Fibroblast of lung (primary cell): ENCODE data around the gene CAMTA1.

Source experiments
- EZH2 ChIP-seq: IDR thresholded peaks from 2 replicates; pipeline ENCODE4 v1.5.1; 2012; ENCODE audit warnings: low read length, control low read depth, mild to moderate bottlenecking; ENCODE audit errors: missing control alignments
- TF ChIP-seq, protein P1 (sequence below), 2 donors: IDR thresholded peaks in 1 of 2; conservative IDR thresholded peaks in 1 of 2; 1 replicate in 1 of 2; 2 replicates in 1 of 2; pipeline ENCODE4 v1.5.1; 2011 to 2012; ENCODE audit warnings: low read length in 2 of 2, control low read depth in 1 of 2, inconsistent platforms in 1 of 2, low read depth in 1 of 2, mild to moderate bottlenecking in 1 of 2

DNA sequence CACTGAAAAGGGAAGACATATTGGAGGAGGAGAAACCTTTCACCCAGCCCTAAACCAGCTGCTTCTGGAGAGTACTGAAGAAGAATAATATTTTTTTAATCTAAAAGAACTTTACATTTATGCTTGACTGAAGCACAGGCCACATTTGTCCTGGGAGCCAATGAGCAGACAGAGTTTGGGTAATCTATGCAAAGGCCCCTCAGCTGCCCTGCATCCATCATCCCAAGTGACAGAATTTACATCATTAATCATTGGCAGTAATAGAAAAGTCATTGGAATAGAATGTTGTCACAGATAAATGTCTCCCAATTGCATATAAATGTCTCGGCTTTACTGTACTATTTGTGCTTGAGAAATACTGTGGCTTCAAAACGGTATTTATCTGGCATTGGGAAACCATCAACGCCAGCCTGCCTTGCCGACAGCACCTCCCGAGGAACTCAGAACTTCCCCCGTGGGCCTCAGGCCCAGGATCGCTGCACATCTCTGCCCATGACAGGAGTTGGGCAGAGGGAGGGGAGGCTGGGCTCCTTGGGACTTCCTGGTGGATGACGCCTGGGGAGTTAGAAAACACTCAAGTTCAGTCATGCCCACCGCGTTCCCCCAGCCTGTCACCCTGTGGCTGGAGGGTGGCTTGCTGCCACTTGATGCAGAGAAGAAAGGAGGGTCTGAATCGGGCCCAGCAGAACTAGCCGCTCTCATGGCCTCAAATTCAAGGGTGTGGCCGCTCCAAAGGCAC is 133.1 kb downstream of the CAMTA1 start:
- no peak for TF ChIP-seq EZH2
- TF ChIP-seq, protein P1, sequence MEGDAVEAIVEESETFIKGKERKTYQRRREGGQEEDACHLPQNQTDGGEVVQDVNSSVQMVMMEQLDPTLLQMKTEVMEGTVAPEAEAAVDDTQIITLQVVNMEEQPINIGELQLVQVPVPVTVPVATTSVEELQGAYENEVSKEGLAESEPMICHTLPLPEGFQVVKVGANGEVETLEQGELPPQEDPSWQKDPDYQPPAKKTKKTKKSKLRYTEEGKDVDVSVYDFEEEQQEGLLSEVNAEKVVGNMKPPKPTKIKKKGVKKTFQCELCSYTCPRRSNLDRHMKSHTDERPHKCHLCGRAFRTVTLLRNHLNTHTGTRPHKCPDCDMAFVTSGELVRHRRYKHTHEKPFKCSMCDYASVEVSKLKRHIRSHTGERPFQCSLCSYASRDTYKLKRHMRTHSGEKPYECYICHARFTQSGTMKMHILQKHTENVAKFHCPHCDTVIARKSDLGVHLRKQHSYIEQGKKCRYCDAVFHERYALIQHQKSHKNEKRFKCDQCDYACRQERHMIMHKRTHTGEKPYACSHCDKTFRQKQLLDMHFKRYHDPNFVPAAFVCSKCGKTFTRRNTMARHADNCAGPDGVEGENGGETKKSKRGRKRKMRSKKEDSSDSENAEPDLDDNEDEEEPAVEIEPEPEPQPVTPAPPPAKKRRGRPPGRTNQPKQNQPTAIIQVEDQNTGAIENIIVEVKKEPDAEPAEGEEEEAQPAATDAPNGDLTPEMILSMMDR (conservative IDR thresholded peaks at IDR 0.05 in 1 of 2, IDR thresholded peaks at IDR 0.05 in 1 of 2; ENCODE audit: low read depth in 1 of 2, low read length in 2 of 2) = no peak
